GM23248 (cell line): ENCODE data around the gene FGD5. TPM values are rescaled to one million over a fixed set of nuclear protein-coding genes. Genes with fewer than 3 reads are reported as not detected.

Experiments
- DNase-seq: peaks from one replicate; pipeline ENCODE4 v3.0.0-alpha.2; 2015
- H2AFZ ChIP-seq: fragments of 200-600 bp; sonication (generic); 2 replicates; pipeline ENCODE4 v1.6.1; 2016; ENCODE audit warnings: antibody characterized with exemption
- H3F3A ChIP-seq: fragments of 200-600 bp; sonication (generic); 2 replicates; pipeline ENCODE4 v1.6.1; 2016; ENCODE audit warnings: mild to moderate bottlenecking, antibody characterized with exemption, mixed run types; ENCODE audit not compliant: insufficient read depth
- H3K27ac ChIP-seq: fragments of 200-600 bp; sonication (generic); 2 replicates; pipeline ENCODE4 v1.5.1; 2016; ENCODE audit warnings: mild to moderate bottlenecking
- H3K27me3 ChIP-seq: fragments of 200-600 bp; sonication (generic); replicated peaks from 2 replicates; pipeline ENCODE4 v1.6.1; 2016; ENCODE audit warnings: mild to moderate bottlenecking; ENCODE audit not compliant: insufficient read depth
- H3K36me3 ChIP-seq: fragments of 200-600 bp; sonication (generic); 2 replicates; pipeline ENCODE4 v1.6.1; 2016; ENCODE audit warnings: low read depth, mild to moderate bottlenecking
- H3K4me1 ChIP-seq: fragments of 200-600 bp; sonication (generic); 2 replicates; pipeline ENCODE4 v1.6.1; 2016; ENCODE audit warnings: mild to moderate bottlenecking; ENCODE audit not compliant: insufficient read depth
- H3K4me2 ChIP-seq: fragments of 200-600 bp; sonication (generic); one replicate; pipeline ENCODE4 v1.6.1; 2016; ENCODE audit warnings: mild to moderate bottlenecking; ENCODE audit not compliant: unreplicated experiment
- H3K4me3 ChIP-seq: fragments of 200-600 bp; sonication (generic); 2 replicates; pipeline ENCODE4 v1.5.1; 2016; ENCODE audit warnings: mild to moderate bottlenecking
- H3K79me2 ChIP-seq: fragments of 200-600 bp; sonication (generic); 2 replicates; pipeline ENCODE4 v1.6.1; 2016; ENCODE audit warnings: mild to moderate bottlenecking; ENCODE audit not compliant: insufficient read depth
- H3K9ac ChIP-seq: fragments of 200-600 bp; sonication (generic); 2 replicates; pipeline ENCODE4 v1.6.1; 2016; ENCODE audit warnings: mild to moderate bottlenecking
- H3K9me2 ChIP-seq: fragments of 200-600 bp; sonication (generic); 2 replicates; pipeline ENCODE4 v1.6.1; 2016; ENCODE audit warnings: mixed run types, mild to moderate bottlenecking, moderate library complexity; ENCODE audit not compliant: insufficient read depth
- H3K9me3 ChIP-seq: fragments of 200-600 bp; sonication (generic); one replicate; pipeline ENCODE4 v1.6.1; 2017; ENCODE audit warnings: low read depth
- H4K20me1 ChIP-seq: fragments of 200-600 bp; sonication (generic); 2 replicates; pipeline ENCODE4 v1.6.0; 2016; ENCODE audit not compliant: insufficient read depth
- EZH2 ChIP-seq: fragments of 200-600 bp; sonication (generic); IDR thresholded peaks from 2 replicates; pipeline ENCODE4 v1.6.1; 2018; ENCODE audit warnings: antibody characterized with exemption, mild to moderate bottlenecking; ENCODE audit not compliant: insufficient read depth, poor library complexity, severe bottlenecking
- EZH2phosphoT487 ChIP-seq: fragments of 200-600 bp; sonication (generic); IDR thresholded peaks from 2 replicates; pipeline ENCODE4 v1.6.1; 2018; ENCODE audit warnings: antibody characterized with exemption, moderate library complexity, mild to moderate bottlenecking, low read depth; ENCODE audit not compliant: insufficient read depth
- WGBS, 2 experiments: methylation state at CpG; one replicate each; pipeline ENCODE4 v1.1.6; 2015 to 2017; ENCODE audit warnings: low lambda C conversion rate in 2 of 2, low coverage in 1 of 2; ENCODE audit errors: missing lambda C conversion rate in 2 of 2; 5-methylcytosine and 5-hydroxymethylcytosine counted together
- in situ Hi-C: fragments of 300-500 bp; cut with MboI; formaldehyde crosslinking; loops from 2 replicates; pipeline ENCODE4 v1.15.0; 2020
- polyA plus RNA-seq: library from polyadenylated mRNA; unstranded; fragments of >200 nt; fragmentation: Nextera tagmentation; extraction: Ambion mirVana; gene quantifications from 2 replicates; pipeline ENCODE4 v1.2.1, GENCODE V29; 2016
- total RNA-seq: library from RNA; depleted of rRNA; stranded (reverse); fragments of >200 nt; shearing (Covaris generic); gene quantifications from 2 replicates; pipeline ENCODE4 v1.2.3, GENCODE V29; 2014

The FGD5 gene
- total and polyA plus RNA-seq, 2 experiments from 2014 or later: not detected

DNA sequence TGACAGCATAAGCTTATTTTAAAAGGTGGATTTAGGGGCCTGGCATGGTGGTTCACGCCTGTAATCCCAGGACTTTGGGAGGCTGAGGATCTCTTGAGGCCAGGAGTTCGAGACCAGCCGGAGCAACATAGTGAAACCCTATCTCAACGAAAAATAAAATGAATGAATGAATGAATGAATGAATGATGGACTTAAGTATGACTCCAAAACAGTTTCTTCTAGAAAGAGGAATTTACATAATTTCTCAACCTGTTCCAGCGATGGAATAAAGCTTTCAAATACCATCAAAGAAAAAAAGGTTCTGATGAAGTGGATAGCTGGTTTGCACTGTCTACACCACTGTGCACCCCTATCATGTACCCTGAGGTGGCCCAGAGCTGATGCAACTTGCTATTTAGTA lies 108.5 kb downstream of the FGD5 start:
- no peaks in the 10 kb centered on the region for H4K20me1 ChIP-seq
- H3K36me3 ChIP-seq: no peaks in the 10 kb centered on the region
- no peak overlapping the region for H3K27ac ChIP-seq
- no peaks in the 10 kb centered on the region for H3F3A ChIP-seq
- in situ Hi-C loops: no loop called here
- DNase-seq: no peak
- peaks cover 11% of the 10 kb centered on the region for H3K4me1 ChIP-seq
- H3K4me3 ChIP-seq: no peak overlapping the region
- H3K9ac ChIP-seq: no peak overlapping the region
- no peak overlapping the region for H2AFZ ChIP-seq
- H3K27me3 ChIP-seq: no peaks in the 10 kb centered on the region
- H3K4me2 ChIP-seq: no peak overlapping the region
- H3K9me2 ChIP-seq: no peaks in the 10 kb centered on the region
- H3K9me3 ChIP-seq: no peaks in the 10 kb centered on the region
- 84 to 88% methylated on average over 5 of the region's 5 CpGs for WGBS, 2 experiments
- no peaks in the 10 kb centered on the region for H3K79me2 ChIP-seq
- TF ChIP-seq EZH2 (no peak), EZH2phosphoT487 (no peak)

DNA sequence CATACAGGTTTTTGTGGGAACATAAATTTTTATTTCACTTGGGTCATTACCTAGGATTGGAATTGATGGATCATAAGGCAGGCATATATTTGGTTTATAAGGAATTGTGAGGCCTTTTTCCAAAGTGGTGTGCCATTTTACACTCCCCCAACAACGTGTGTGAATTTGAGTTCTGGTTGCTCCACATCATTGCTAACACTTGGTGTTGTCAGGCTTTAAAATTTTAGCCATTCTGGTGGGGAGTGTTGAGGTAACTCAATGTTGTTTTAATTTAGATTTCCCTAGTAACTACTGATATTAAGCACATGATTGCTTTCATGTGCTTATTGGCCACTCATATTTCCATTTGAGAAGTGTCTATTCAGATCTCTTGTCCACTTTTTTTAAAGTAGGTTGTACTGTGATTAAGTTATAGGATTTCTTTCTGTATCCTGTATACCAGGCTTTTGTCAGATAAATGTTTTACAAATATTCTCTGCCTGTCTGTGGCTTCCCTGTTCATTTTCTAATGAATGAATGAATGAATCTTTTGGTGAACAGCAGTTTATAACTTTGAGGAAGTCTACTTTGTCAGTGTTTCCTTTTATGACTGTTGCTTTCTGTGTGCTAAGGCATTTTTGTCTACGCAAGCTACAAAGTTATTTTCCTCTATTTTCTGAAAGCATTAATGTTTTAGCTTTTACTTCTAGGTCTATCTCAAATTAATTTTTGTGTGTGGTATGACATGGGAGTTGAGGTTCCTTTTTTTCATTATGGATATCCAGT lies 110.7 kb downstream of the FGD5 start:
- Histone ChIP-seq H3K4me3 (no peak overlapping the region), H3K9me2 (no peaks in the 10 kb centered on the region), H4K20me1 (no peaks in the 10 kb centered on the region), H3K4me1 (peaks cover 11% of the 10 kb centered on the region), H3K4me2 (no peak overlapping the region), H3K9ac (no peak overlapping the region), H3K27me3 (no peaks in the 10 kb centered on the region), H3K36me3 (no peaks in the 10 kb centered on the region), H2AFZ (no peak overlapping the region), H3F3A (no peaks in the 10 kb centered on the region), H3K9me3 (no peaks in the 10 kb centered on the region), H3K79me2 (no peaks in the 10 kb centered on the region), H3K27ac (no peak overlapping the region)
- no peak for DNase-seq
- TF ChIP-seq EZH2 (no peak), EZH2phosphoT487 (no peak)
- WGBS, 2 experiments: 72 to 90% methylated on average over 2 of the region's 2 CpGs
- in situ Hi-C loops: no loop called here

DNA sequence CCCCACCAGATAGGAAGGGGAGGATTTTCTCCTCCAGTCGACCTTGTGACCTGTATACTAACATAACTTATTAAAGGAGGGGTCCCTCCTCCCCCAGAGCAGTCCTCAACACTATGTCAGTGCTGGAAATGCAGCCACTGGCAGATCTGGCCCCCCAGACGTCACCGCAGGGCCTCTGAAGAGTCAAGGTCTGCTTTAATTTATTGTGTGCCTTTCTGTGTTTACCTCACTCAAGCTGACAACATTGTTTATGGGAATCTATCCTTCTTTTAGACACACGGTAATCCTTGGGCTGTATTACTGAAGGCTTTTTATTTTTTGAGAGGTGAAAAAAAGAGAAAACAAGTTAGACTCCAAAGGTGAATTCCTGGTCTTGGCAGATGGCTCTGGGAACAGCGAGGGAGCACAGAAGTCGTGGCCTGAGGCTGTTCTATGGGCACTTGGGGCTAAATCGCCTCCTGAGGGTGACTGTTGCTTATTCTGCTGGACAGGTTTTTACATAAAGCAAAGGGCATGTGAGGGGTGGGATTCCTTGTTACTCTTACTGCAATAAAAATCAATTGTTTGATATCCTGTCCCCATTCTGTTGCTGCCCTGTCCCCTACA lies 115.2 kb downstream of the FGD5 start:
- in situ Hi-C loops: no loop called here
- Histone ChIP-seq H3F3A (no peaks in the 10 kb centered on the region), H2AFZ (no peak overlapping the region), H3K4me2 (no peak overlapping the region), H3K9me3 (no peaks in the 10 kb centered on the region), H3K27ac (no peak overlapping the region), H3K36me3 (no peaks in the 10 kb centered on the region), H3K9me2 (no peaks in the 10 kb centered on the region), H3K79me2 (no peaks in the 10 kb centered on the region), H3K9ac (no peak overlapping the region), H3K4me3 (no peak overlapping the region), H4K20me1 (no peaks in the 10 kb centered on the region), H3K27me3 (no peaks in the 10 kb centered on the region), H3K4me1 (peaks cover 8% of the 10 kb centered on the region)
- WGBS, 2 experiments: 73 to 75% methylated on average over 7 of the region's 7 CpGs
- TF ChIP-seq EZH2: no peak
- no peak for TF ChIP-seq EZH2phosphoT487
- no peak for DNase-seq

DNA sequence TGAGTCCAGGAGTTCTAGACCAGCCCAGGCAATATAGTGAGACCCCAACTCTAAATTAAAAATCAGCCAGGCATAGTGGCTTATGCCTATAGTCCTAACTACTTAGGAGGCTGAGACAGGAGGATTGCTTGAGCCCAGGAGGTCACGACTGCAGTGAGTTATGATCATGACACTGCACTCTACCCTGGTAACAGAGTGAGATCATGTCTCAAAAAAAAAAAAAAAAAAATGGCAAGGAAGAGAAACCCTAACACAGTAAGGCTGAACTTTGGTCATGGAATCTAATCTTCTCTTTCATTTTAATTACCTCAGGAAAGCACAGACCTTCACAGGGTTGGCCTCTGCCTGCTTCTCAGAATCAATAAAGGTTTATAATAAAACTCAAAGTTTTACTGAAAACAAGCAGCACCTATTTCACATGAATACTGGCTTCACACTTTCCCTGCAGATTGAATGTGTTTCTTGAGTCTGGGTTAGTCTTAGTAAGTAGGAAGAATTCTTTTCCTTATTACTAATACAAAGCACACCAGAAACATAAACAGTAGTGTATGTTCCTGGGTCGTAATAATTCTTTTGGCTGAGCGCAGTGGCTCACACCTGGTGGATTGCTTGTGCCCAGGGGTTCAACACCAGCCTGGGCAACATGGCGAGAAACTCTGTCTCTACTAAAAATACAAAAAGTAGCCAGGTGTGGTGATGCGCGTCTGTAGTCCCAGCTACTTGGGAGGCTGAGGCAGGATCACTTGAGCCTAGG lies 117.0 kb downstream of the FGD5 start:
- no peak overlapping the region for H2AFZ ChIP-seq
- in situ Hi-C loops: no loop called here
- no peaks in the 10 kb centered on the region for H3K9me2 ChIP-seq
- H3K4me3 ChIP-seq: no peak overlapping the region
- no peaks in the 10 kb centered on the region for H4K20me1 ChIP-seq
- 0 out of 2 replicates have a peak, but pooled peaks cover 3% of the 10 kb centered on the region for H3F3A ChIP-seq
- no peak overlapping the region for H3K9ac ChIP-seq
- DNase-seq: no peak
- WGBS, 2 experiments: 95 to 98% methylated on average over 6 of the region's 6 CpGs
- no peaks in the 10 kb centered on the region for H3K27me3 ChIP-seq
- TF ChIP-seq EZH2 (no peak), EZH2phosphoT487 (no peak)
- H3K27ac ChIP-seq: no peak overlapping the region
- H3K9me3 ChIP-seq: no peaks in the 10 kb centered on the region
- H3K4me2 ChIP-seq: no peak overlapping the region
- no peaks in the 10 kb centered on the region for H3K36me3 ChIP-seq
- peaks cover 8% of the 10 kb centered on the region for H3K4me1 ChIP-seq
- H3K79me2 ChIP-seq: no peaks in the 10 kb centered on the region
